DND-41 (cell line): Measurements from ENCODE around the gene SND1.

Experiments used
- CTCF ChIP-seq: IDR thresholded peaks from 2 replicates; pipeline ENCODE4 v1.5.1; 2012; ENCODE audit warnings: borderline replicate concordance, low read length, moderate library complexity, mild to moderate bottlenecking; ENCODE audit not compliant: poor library complexity, severe bottlenecking; ENCODE audit errors: extremely low read depth
- EZH2 ChIP-seq: IDR thresholded peaks from 3 replicates; pipeline ENCODE4 v1.6.1; 2012; ENCODE audit warnings: borderline replicate concordance, low read depth, mild to moderate bottlenecking, moderate library complexity, low read length, inconsistent platforms; ENCODE audit not compliant: severe bottlenecking

GRCh38 chr7:127844165-127844564 lies 192.2 kb downstream of the SND1 start:
- no peak for TF ChIP-seq CTCF
- TF ChIP-seq EZH2, result no peak
